K562 (cell line): ENCODE data around the gene IFT25. TPM values are rescaled to one million over a fixed set of nuclear protein-coding genes. Genes with fewer than 3 reads are reported as not detected.

Experiments used
- ARNT ChIP-seq, 2 experiments: fragments of 450-650 bp; IDR thresholded peaks; 2 replicates each; pipeline ENCODE4 v1.6.1; 2016; ENCODE audit warnings: mild to moderate bottlenecking in 1 of 2
- FOSL1 ChIP-seq: fragments of 200-800 bp; sonication (Bioruptor generic); conservative IDR thresholded peaks from 2 replicates; pipeline ENCODE4 v1.6.1; 2016; ENCODE audit warnings: missing genetic modification characterization, missing compliant biosample characterization
- FOXM1 ChIP-seq, 2 experiments: fragments of 450-650 bp in 1 of 2; sonication (generic) in 1 of 2; formaldehyde crosslinking in 1 of 2; IDR thresholded peaks; 2 replicates each; pipeline versions ENCODE4 v1.6.1 to v1.9.0; 2017 to 2022; ENCODE audit warnings: low read depth in 2 of 2, mild to moderate bottlenecking in 2 of 2, missing genetic modification reagents in 1 of 2, moderate library complexity in 1 of 2
- HCFC1 ChIP-seq: IDR thresholded peaks from 2 replicates; pipeline ENCODE4 v1.6.1; 2012; ENCODE audit warnings: low read depth, low read length, improper control_type of control experiment
- HMG20A ChIP-seq: fragments of 450-650 bp; formaldehyde crosslinking; conservative IDR thresholded peaks from 2 replicates; pipeline ENCODE4 v1.4.0; 2020; ENCODE audit warnings: mild to moderate bottlenecking, mixed read lengths
- NR2F6 ChIP-seq: fragments of 450-650 bp; formaldehyde crosslinking; IDR thresholded peaks from 2 replicates; pipeline ENCODE4 v1.4.0; 2020; ENCODE audit warnings: mild to moderate bottlenecking
- NR3C1 ChIP-seq: sonication (generic); formaldehyde crosslinking; IDR thresholded peaks from 2 replicates; pipeline ENCODE4 v1.8.1; 2022; ENCODE audit warnings: missing genetic modification reagents
- OTX1 ChIP-seq: fragments of 450-650 bp; formaldehyde crosslinking; IDR thresholded peaks from 2 replicates; pipeline ENCODE4 v1.4.0; 2022; ENCODE audit warnings: mild to moderate bottlenecking
- POLR2B ChIP-seq: fragments of 450-650 bp; IDR thresholded peaks from 2 replicates; pipeline ENCODE4 v1.6.1; 2018; ENCODE audit warnings: low read depth; ENCODE audit not compliant: partially characterized antibody
- RBM39 ChIP-seq: fragments of 200-400 bp; formaldehyde crosslinking; optimal IDR thresholded peaks from 2 replicates; pipeline ENCODE3; 2018; ENCODE audit warnings: low read depth, low read length
- STAT5B ChIP-seq: fragments of 250-450 bp; sonication (Bioruptor Pico); IDR thresholded peaks from 2 replicates; pipeline ENCODE4 v1.8.0; 2021; ENCODE audit warnings: mild to moderate bottlenecking, inconsistent platforms
- YBX1 ChIP-seq: fragments of 450-650 bp; IDR thresholded peaks from 2 replicates; pipeline ENCODE4 v1.7.1; 2016; ENCODE audit warnings: mild to moderate bottlenecking
- ZNF217 ChIP-seq: sonication (generic); formaldehyde crosslinking; IDR thresholded peaks from 2 replicates; pipeline ENCODE4 v1.8.0; 2022; ENCODE audit warnings: mild to moderate bottlenecking, missing genetic modification reagents
- ZNF3 ChIP-seq: fragments of 250-450 bp; sonication (Bioruptor Pico); IDR thresholded peaks from 2 replicates; pipeline ENCODE4 v1.5.0; 2021; ENCODE audit warnings: mild to moderate bottlenecking, moderate library complexity
- ZNF780A ChIP-seq: fragments of 250-450 bp; sonication (Bioruptor Pico); IDR thresholded peaks from 2 replicates; pipeline ENCODE4 v1.5.0; 2021; ENCODE audit warnings: mild to moderate bottlenecking
- polyA plus RNA-seq, 8 experiments: library from polyadenylated mRNA; depleted of rRNA in 4 of 8; stranded (reverse) in 5 of 8; unstranded in 3 of 8; fragments of >200 nt; fragmentation: Nextera tagmentation in 2 of 8; fragmentation: Illumina TruSeq in 1 of 8; extraction: Ambion mirVana in 2 of 8; extraction: Trizol in 1 of 8; gene quantifications; 2 replicates each; pipeline versions ENCODE4 v1.2.1 to v1.2.3, GENCODE V29; 2011 to 2014; ENCODE audit warnings: inconsistent platforms in 1 of 8, missing spikeins in 1 of 8
- total RNA-seq, 7 experiments: library from RNA; depleted of rRNA in 6 of 7; stranded (reverse); fragments of >200 nt in 6 of 7; fragmentation: Illumina TruSeq in 2 of 7; extraction: Trizol in 2 of 7; gene quantifications; 2 replicates each; pipeline versions ENCODE4 v1.2.1 to v1.2.3, GENCODE V29; 2011 to 2021; ENCODE audit warnings: low replicate concordance in 1 of 7
- TF ChIP-seq, protein P1 (sequence below): fragments of 450-650 bp; formaldehyde crosslinking; IDR thresholded peaks from 2 replicates; pipeline ENCODE4 v1.4.0; 2022; ENCODE audit warnings: missing genetic modification characterization
- TF ChIP-seq, protein P2 (sequence below): sonication (generic); formaldehyde crosslinking; IDR thresholded peaks from 2 replicates; pipeline ENCODE4 v1.8.0; 2022; ENCODE audit warnings: mild to moderate bottlenecking, missing genetic modification reagents
- TF ChIP-seq, protein P3 (sequence below): sonication (generic); formaldehyde crosslinking; IDR thresholded peaks from 2 replicates; pipeline ENCODE4 v1.5.0; 2020; ENCODE audit warnings: missing genetic modification reagents
- TF ChIP-seq, protein P4 (sequence below): fragments of 150-350 bp; conservative IDR thresholded peaks from 2 replicates; pipeline ENCODE4 v1.6.1; 2014; ENCODE audit warnings: low read length

IFT25 gene
- total and polyA plus RNA-seq, 9 of the 15 experiments (the other 6 are each of a cell fraction or from before 2014, with no cell fraction given) = 93.6 to 209 (median 167) TPM

DNA sequence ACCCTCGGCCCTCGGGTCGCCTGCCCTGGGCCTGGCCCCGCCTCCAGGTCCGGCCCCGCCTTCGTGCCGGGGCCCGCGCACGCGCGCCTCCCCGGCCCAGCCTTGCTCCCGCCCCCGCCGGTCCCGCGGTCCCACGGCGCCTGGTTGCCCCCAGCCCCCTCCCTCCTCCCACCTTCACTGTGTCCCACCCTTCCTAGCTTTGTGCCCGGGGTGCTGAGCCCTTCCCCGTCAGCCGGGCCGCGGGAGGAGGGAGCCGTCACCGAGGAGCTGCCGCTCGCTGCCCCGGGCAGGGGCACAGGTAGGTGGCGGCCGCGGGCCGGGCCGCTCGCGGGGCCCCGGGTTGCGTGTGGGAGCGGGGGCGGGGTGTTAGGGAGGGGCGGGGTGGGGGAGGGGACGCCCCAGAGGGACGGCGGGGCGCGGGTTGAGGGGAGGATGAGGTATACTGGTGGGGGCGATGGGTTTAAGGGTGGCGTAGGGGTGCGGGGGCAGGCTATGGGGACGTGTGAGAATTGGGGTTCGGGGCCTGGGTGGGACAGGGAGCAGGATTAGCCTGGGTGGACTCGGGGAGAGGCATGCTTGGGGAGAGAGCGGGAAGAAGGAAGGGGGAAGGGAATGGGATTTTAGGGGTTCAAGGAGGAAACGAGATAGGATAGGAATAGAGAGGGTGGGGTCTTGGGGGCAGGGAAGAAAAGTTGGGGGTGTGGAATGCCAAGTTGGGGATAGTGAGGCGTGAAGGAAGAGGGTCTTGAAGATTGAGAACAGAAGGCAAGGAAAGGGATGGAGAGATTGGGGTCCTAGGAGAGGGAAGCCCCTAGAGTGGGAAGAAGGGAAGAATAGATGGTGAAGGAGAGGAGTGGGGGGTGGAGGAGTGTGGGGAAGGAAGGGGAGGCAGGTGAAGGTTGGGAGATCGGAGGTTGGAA, 1.0 kb upstream of the IFT25 start, which contains the start of gene LRRC42 (continued):
- TF ChIP-seq, protein P1, sequence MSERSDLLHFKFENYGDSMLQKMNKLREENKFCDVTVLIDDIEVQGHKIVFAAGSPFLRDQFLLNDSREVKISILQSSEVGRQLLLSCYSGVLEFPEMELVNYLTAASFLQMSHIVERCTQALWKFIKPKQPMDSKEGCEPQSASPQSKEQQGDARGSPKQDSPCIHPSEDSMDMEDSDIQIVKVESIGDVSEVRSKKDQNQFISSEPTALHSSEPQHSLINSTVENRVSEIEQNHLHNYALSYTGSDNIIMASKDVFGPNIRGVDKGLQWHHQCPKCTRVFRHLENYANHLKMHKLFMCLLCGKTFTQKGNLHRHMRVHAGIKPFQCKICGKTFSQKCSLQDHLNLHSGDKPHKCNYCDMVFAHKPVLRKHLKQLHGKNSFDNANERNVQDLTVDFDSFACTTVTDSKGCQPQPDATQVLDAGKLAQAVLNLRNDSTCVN (CRISPR knock-in tag) = peak; percentile 46; the same call in 1 of the 2 replicates
- no peak for TF ChIP-seq ZNF217
- TF ChIP-seq OTX1 (CRISPR knock-in tag) = peak; percentile 3; the same call in 1 of the 2 replicates
- TF ChIP-seq POLR2B = no peak
- TF ChIP-seq STAT5B (CRISPR knock-in tag) = no peak
- no peak for TF ChIP-seq ZNF780A
- TF ChIP-seq, protein P2, sequence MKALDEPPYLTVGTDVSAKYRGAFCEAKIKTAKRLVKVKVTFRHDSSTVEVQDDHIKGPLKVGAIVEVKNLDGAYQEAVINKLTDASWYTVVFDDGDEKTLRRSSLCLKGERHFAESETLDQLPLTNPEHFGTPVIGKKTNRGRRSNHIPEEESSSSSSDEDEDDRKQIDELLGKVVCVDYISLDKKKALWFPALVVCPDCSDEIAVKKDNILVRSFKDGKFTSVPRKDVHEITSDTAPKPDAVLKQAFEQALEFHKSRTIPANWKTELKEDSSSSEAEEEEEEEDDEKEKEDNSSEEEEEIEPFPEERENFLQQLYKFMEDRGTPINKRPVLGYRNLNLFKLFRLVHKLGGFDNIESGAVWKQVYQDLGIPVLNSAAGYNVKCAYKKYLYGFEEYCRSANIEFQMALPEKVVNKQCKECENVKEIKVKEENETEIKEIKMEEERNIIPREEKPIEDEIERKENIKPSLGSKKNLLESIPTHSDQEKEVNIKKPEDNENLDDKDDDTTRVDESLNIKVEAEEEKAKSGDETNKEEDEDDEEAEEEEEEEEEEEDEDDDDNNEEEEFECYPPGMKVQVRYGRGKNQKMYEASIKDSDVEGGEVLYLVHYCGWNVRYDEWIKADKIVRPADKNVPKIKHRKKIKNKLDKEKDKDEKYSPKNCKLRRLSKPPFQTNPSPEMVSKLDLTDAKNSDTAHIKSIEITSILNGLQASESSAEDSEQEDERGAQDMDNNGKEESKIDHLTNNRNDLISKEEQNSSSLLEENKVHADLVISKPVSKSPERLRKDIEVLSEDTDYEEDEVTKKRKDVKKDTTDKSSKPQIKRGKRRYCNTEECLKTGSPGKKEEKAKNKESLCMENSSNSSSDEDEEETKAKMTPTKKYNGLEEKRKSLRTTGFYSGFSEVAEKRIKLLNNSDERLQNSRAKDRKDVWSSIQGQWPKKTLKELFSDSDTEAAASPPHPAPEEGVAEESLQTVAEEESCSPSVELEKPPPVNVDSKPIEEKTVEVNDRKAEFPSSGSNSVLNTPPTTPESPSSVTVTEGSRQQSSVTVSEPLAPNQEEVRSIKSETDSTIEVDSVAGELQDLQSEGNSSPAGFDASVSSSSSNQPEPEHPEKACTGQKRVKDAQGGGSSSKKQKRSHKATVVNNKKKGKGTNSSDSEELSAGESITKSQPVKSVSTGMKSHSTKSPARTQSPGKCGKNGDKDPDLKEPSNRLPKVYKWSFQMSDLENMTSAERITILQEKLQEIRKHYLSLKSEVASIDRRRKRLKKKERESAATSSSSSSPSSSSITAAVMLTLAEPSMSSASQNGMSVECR (CRISPR knock-in tag) = no peak; the same call in 1 of the 2 replicates
- no peak for TF ChIP-seq NR2F6 (CRISPR knock-in tag)
- TF ChIP-seq RBM39 = no peak
- TF ChIP-seq, protein P3, sequence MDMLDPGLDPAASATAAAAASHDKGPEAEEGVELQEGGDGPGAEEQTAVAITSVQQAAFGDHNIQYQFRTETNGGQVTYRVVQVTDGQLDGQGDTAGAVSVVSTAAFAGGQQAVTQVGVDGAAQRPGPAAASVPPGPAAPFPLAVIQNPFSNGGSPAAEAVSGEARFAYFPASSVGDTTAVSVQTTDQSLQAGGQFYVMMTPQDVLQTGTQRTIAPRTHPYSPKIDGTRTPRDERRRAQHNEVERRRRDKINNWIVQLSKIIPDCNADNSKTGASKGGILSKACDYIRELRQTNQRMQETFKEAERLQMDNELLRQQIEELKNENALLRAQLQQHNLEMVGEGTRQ (CRISPR knock-in tag) = no peak
- no peak for TF ChIP-seq FOSL1
- TF ChIP-seq HCFC1 = no peak
- TF ChIP-seq FOXM1 (IDR thresholded peaks at IDR 0.05; ENCODE audit: low read depth) = no peak
- no peak for TF ChIP-seq FOXM1 (CRISPR knock-in tag; IDR thresholded peaks at IDR 0.05; ENCODE audit: low read depth)
- TF ChIP-seq YBX1 = peak; percentile 48; the same call in 1 of the 2 replicates
- TF ChIP-seq HMG20A (CRISPR knock-in tag) = no peak
- 0 out of 2 replicates have a peak, but pooled peaks have one; percentile 31 for TF ChIP-seq NR3C1 (CRISPR knock-in tag)
- TF ChIP-seq ZNF3 = no peak
- no peak for TF ChIP-seq ARNT (IDR thresholded peaks at IDR 0.05)
- TF ChIP-seq, protein P4, sequence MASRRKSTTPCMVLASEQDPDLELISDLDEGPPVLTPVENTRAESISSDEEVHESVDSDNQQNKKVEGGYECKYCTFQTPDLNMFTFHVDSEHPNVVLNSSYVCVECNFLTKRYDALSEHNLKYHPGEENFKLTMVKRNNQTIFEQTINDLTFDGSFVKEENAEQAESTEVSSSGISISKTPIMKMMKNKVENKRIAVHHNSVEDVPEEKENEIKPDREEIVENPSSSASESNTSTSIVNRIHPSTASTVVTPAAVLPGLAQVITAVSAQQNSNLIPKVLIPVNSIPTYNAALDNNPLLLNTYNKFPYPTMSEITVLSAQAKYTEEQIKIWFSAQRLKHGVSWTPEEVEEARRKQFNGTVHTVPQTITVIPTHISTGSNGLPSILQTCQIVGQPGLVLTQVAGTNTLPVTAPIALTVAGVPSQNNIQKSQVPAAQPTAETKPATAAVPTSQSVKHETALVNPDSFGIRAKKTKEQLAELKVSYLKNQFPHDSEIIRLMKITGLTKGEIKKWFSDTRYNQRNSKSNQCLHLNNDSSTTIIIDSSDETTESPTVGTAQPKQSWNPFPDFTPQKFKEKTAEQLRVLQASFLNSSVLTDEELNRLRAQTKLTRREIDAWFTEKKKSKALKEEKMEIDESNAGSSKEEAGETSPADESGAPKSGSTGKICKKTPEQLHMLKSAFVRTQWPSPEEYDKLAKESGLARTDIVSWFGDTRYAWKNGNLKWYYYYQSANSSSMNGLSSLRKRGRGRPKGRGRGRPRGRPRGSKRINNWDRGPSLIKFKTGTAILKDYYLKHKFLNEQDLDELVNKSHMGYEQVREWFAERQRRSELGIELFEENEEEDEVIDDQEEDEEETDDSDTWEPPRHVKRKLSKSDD = no peak
